K562 (cell line): ENCODE results near the gene SUPT5H. TPM values are rescaled to one million over a fixed set of nuclear protein-coding genes. Genes with fewer than 3 reads are reported as not detected.
A peak's percentile ranks its signal among the peaks of the same experiment; 100 is the strongest.

Source experiments
- CC2D1A ChIP-seq: fragments of 450-650 bp; IDR thresholded peaks from 2 replicates; pipeline ENCODE4 v1.6.1; 2017; ENCODE audit warnings: mild to moderate bottlenecking
- JUNB ChIP-seq: fragments of 450-650 bp; formaldehyde crosslinking; conservative IDR thresholded peaks from 2 replicates; pipeline ENCODE4 v1.4.0; 2020; ENCODE audit warnings: mild to moderate bottlenecking
- JUND ChIP-seq, 2 experiments: IDR thresholded peaks; 2 replicates in 1 of 2; 3 replicates in 1 of 2; pipeline ENCODE4 v1.6.1; 2011; ENCODE audit warnings: borderline replicate concordance in 2 of 2, low read depth in 2 of 2, low read length in 2 of 2, improper control_type of control experiment in 1 of 2, missing biosample characterization in 1 of 2, missing genetic modification characterization in 1 of 2, missing genetic modification reagents in 1 of 2
- KDM2B ChIP-seq: fragments of 250-450 bp; sonication (Bioruptor Pico); IDR thresholded peaks from 2 replicates; pipeline ENCODE4 v1.8.0; 2021; ENCODE audit warnings: mild to moderate bottlenecking, moderate library complexity
- KLF13 ChIP-seq: fragments of 450-650 bp; IDR thresholded peaks from 2 replicates; pipeline ENCODE4 v1.6.1; 2016; ENCODE audit warnings: missing genetic modification characterization, low read depth, mild to moderate bottlenecking, missing compliant biosample characterization, moderate library complexity, borderline replicate concordance
- PHF20 ChIP-seq: fragments of 450-650 bp; IDR thresholded peaks from 2 replicates; pipeline ENCODE4 v1.6.1; 2018; ENCODE audit not compliant: partially characterized antibody
- RNF2 ChIP-seq: sonication (generic); IDR thresholded peaks from 2 replicates; pipeline ENCODE4 v1.6.1; 2016
- SAFB ChIP-seq: fragments of 200-400 bp; formaldehyde crosslinking; IDR thresholded peaks from 2 replicates; pipeline ENCODE4 v1.6.1; 2017; ENCODE audit warnings: low read depth, low read length, borderline replicate concordance
- U2AF1 ChIP-seq: fragments of 200-400 bp; formaldehyde crosslinking; optimal IDR thresholded peaks from 2 replicates; pipeline ENCODE3; 2017; ENCODE audit warnings: mild to moderate bottlenecking, low read depth, low read length, moderate library complexity
- ZFX ChIP-seq: sonication (generic); formaldehyde crosslinking; IDR thresholded peaks from 2 replicates; pipeline ENCODE4 v1.8.0; 2022; ENCODE audit warnings: mild to moderate bottlenecking, missing genetic modification reagents, moderate library complexity
- polyA plus RNA-seq, 8 experiments: library from polyadenylated mRNA; depleted of rRNA in 4 of 8; stranded (reverse) in 5 of 8; unstranded in 3 of 8; fragments of >200 nt; fragmentation: Nextera tagmentation in 2 of 8; fragmentation: Illumina TruSeq in 1 of 8; extraction: Ambion mirVana in 2 of 8; extraction: Trizol in 1 of 8; gene quantifications; 2 replicates each; pipeline versions ENCODE4 v1.2.1 to v1.2.3, GENCODE V29; 2011 to 2014; ENCODE audit warnings: inconsistent platforms in 1 of 8, missing spikeins in 1 of 8
- total RNA-seq, 7 experiments: library from RNA; depleted of rRNA in 6 of 7; stranded (reverse); fragments of >200 nt in 6 of 7; fragmentation: Illumina TruSeq in 2 of 7; extraction: Trizol in 2 of 7; gene quantifications; 2 replicates each; pipeline versions ENCODE4 v1.2.1 to v1.2.3, GENCODE V29; 2011 to 2021; ENCODE audit warnings: low replicate concordance in 1 of 7
- TF ChIP-seq, protein P1 (sequence below): fragments of 450-650 bp; conservative IDR thresholded peaks from 2 replicates; pipeline ENCODE4 v1.6.1; 2016; ENCODE audit warnings: missing genetic modification characterization, low read depth, mild to moderate bottlenecking, missing compliant biosample characterization, moderate library complexity
- TF ChIP-seq, protein P2 (sequence below): fragments of 450-650 bp; formaldehyde crosslinking; IDR thresholded peaks from 2 replicates; pipeline ENCODE4 v1.4.0; 2022; ENCODE audit warnings: missing genetic modification characterization
- TF ChIP-seq, protein P3 (sequence below): IDR thresholded peaks from 2 replicates; pipeline ENCODE4 v1.6.1; 2011; ENCODE audit not compliant: insufficient read length; ENCODE audit errors: extremely low read depth
- TF ChIP-seq, protein P4 (sequence below): fragments of 450-650 bp; formaldehyde crosslinking; IDR thresholded peaks from 2 replicates; pipeline ENCODE4 v1.4.0; 2022; ENCODE audit warnings: missing genetic modification characterization
- TF ChIP-seq, protein P5 (sequence below): fragments of 450-650 bp; IDR thresholded peaks from 2 replicates; pipeline ENCODE4 v1.6.1; 2016
- TF ChIP-seq, protein P6 (sequence below): sonication (generic); formaldehyde crosslinking; IDR thresholded peaks from 2 replicates; pipeline ENCODE4 v1.8.0; 2022; ENCODE audit warnings: mild to moderate bottlenecking, missing genetic modification reagents

The SUPT5H gene
- total and polyA plus RNA-seq, 9 of the 15 experiments (the other 6 are each of a cell fraction or from before 2014, with no cell fraction given) = 13.3 to 85.9 (median 35.9) TPM

DNA sequence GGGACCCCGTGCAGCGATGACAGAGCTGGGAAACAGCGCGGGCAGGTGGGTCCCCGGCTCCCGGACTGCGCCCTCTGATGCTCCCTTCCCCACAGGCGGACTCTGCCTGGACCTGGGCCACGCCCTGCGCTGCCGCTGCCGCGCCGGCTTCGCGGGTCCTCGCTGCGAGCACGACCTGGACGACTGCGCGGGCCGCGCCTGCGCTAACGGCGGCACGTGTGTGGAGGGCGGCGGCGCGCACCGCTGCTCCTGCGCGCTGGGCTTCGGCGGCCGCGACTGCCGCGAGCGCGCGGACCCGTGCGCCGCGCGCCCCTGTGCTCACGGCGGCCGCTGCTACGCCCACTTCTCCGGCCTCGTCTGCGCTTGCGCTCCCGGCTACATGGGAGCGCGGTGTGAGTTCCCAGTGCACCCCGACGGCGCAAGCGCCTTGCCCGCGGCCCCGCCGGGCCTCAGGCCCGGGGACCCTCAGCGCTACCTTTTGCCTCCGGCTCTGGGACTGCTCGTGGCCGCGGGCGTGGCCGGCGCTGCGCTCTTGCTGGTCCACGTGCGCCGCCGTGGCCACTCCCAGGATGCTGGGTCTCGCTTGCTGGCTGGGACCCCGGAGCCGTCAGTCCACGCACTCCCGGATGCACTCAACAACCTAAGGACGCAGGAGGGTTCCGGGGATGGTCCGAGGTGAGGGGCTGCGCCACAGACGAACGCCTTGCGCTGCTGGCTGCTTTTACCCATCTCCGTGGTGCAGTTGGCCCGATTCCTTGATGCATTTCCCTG lies 61.7 kb downstream of the SUPT5H start (continued):
- TF ChIP-seq, protein P1, sequence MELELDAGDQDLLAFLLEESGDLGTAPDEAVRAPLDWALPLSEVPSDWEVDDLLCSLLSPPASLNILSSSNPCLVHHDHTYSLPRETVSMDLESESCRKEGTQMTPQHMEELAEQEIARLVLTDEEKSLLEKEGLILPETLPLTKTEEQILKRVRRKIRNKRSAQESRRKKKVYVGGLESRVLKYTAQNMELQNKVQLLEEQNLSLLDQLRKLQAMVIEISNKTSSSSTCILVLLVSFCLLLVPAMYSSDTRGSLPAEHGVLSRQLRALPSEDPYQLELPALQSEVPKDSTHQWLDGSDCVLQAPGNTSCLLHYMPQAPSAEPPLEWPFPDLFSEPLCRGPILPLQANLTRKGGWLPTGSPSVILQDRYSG (tag) = no peak
- TF ChIP-seq CC2D1A = no peak
- TF ChIP-seq, protein P2, sequence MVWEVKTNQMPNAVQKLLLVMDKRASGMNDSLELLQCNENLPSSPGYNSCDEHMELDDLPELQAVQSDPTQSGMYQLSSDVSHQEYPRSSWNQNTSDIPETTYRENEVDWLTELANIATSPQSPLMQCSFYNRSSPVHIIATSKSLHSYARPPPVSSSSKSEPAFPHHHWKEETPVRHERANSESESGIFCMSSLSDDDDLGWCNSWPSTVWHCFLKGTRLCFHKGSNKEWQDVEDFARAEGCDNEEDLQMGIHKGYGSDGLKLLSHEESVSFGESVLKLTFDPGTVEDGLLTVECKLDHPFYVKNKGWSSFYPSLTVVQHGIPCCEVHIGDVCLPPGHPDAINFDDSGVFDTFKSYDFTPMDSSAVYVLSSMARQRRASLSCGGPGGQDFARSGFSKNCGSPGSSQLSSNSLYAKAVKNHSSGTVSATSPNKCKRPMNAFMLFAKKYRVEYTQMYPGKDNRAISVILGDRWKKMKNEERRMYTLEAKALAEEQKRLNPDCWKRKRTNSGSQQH (CRISPR knock-in tag) = no peak
- TF ChIP-seq, protein P3, sequence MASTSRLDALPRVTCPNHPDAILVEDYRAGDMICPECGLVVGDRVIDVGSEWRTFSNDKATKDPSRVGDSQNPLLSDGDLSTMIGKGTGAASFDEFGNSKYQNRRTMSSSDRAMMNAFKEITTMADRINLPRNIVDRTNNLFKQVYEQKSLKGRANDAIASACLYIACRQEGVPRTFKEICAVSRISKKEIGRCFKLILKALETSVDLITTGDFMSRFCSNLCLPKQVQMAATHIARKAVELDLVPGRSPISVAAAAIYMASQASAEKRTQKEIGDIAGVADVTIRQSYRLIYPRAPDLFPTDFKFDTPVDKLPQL = no peak
- TF ChIP-seq U2AF1 = no peak
- peak; percentile 68 for TF ChIP-seq ZFX (CRISPR knock-in tag)
- TF ChIP-seq JUNB (CRISPR knock-in tag) = no peak
- TF ChIP-seq, protein P4, sequence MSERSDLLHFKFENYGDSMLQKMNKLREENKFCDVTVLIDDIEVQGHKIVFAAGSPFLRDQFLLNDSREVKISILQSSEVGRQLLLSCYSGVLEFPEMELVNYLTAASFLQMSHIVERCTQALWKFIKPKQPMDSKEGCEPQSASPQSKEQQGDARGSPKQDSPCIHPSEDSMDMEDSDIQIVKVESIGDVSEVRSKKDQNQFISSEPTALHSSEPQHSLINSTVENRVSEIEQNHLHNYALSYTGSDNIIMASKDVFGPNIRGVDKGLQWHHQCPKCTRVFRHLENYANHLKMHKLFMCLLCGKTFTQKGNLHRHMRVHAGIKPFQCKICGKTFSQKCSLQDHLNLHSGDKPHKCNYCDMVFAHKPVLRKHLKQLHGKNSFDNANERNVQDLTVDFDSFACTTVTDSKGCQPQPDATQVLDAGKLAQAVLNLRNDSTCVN = no peak
- no peak for TF ChIP-seq PHF20
- peak; percentile 11; the same call in 1 of the 2 replicates for TF ChIP-seq KLF13
- peak; percentile 87 for TF ChIP-seq RNF2
- peak; percentile 40; the same call in 1 of the 2 replicates for TF ChIP-seq SAFB
- TF ChIP-seq, protein P5, sequence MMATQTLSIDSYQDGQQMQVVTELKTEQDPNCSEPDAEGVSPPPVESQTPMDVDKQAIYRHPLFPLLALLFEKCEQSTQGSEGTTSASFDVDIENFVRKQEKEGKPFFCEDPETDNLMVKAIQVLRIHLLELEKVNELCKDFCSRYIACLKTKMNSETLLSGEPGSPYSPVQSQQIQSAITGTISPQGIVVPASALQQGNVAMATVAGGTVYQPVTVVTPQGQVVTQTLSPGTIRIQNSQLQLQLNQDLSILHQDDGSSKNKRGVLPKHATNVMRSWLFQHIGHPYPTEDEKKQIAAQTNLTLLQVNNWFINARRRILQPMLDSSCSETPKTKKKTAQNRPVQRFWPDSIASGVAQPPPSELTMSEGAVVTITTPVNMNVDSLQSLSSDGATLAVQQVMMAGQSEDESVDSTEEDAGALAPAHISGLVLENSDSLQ = no peak
- peak; percentile 63; the same call in 1 of the 2 replicates for TF ChIP-seq KDM2B (CRISPR knock-in tag)
- TF ChIP-seq JUND (IDR thresholded peaks at IDR 0.05; ENCODE audit: borderline replicate concordance, low read depth, low read length) = no peak
- TF ChIP-seq JUND (tag; IDR thresholded peaks at IDR 0.05; ENCODE audit: borderline replicate concordance, low read depth, low read length) = no peak; the same call in 2 of the 3 replicates
- TF ChIP-seq, protein P6, sequence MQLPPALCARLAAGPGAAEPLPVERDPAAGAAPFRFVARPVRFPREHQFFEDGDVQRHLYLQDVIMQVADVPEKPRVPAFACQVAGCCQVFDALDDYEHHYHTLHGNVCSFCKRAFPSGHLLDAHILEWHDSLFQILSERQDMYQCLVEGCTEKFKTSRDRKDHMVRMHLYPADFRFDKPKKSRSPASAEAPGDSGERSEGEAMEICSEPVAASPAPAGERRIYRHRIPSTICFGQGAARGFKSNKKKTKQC (CRISPR knock-in tag) = peak; percentile 83; the same call in 1 of the 2 replicates
